ENCODE data around the gene BAHCC1. TPM values are rescaled to one million over a fixed set of nuclear protein-coding genes. Genes with fewer than 3 reads are reported as not detected.

The BAHCC1 gene
- total RNA-seq, 1 donor from 2014 or later, result 22.7 TPM

DNA sequence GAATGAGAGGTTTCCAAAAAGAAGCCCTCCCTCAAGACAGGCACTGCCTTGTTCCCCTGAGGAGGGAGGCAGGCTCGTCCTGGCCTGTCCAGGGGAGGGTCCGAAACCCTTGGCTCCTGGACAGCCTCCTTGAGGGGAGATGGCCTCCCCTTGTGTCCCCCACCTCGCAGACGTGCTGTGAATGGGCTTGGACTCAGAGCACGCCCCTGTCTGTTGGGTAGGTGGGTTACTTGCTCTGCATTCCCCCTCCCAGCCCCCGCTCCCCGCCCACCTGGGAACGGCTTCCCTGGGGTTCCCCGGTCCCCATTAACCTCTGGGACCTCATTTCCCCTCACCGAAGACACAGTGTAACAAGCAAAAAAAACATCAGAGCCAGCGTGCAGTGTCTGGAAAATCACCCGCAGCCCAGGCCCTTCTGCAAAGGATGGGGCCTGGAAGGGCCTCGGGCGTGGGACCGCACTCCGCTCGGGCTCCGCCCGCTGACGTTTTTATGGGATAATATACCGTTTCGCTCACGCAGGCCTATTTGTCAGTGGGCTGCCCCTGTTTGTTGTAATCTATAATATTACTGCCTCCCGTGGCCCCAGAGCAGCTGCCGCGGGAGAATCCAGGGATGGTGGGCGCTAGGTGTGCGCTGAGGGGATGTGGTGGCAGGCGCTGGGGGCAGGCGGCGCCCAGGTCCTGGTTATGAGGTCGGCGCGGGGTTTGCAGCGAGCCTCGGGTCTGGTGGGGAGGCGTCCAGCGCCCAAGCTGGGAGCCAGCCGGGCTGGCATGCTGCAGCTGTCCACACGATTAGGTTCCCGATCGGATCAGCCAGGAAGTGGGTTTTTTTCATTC, 11.1 kb downstream of the BAHCC1 start:
- TF ChIP-seq, protein P1, sequence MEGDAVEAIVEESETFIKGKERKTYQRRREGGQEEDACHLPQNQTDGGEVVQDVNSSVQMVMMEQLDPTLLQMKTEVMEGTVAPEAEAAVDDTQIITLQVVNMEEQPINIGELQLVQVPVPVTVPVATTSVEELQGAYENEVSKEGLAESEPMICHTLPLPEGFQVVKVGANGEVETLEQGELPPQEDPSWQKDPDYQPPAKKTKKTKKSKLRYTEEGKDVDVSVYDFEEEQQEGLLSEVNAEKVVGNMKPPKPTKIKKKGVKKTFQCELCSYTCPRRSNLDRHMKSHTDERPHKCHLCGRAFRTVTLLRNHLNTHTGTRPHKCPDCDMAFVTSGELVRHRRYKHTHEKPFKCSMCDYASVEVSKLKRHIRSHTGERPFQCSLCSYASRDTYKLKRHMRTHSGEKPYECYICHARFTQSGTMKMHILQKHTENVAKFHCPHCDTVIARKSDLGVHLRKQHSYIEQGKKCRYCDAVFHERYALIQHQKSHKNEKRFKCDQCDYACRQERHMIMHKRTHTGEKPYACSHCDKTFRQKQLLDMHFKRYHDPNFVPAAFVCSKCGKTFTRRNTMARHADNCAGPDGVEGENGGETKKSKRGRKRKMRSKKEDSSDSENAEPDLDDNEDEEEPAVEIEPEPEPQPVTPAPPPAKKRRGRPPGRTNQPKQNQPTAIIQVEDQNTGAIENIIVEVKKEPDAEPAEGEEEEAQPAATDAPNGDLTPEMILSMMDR (IDR thresholded peaks at IDR 0.05), result no peak
- Mint-ChIP-seq H3K9me3 (ENCODE audit: low read depth) (no peaks in the 10 kb centered on the region), H3K4me3 (ENCODE audit: unreplicated experiment) (no peak overlapping the region), H3K27ac (ENCODE audit: unreplicated experiment) (peak overlapping the region; percentile 97), H3K36me3 (ENCODE audit: low read depth) (peaks cover 2% of the 10 kb centered on the region), H3K27me3 (ENCODE audit: low read depth) (no peaks in the 10 kb centered on the region), H3K4me1 (ENCODE audit: low read depth) (peaks cover 62% of the 10 kb centered on the region)
- no peak for DNase-seq (ENCODE audit: low spot score)

DNA sequence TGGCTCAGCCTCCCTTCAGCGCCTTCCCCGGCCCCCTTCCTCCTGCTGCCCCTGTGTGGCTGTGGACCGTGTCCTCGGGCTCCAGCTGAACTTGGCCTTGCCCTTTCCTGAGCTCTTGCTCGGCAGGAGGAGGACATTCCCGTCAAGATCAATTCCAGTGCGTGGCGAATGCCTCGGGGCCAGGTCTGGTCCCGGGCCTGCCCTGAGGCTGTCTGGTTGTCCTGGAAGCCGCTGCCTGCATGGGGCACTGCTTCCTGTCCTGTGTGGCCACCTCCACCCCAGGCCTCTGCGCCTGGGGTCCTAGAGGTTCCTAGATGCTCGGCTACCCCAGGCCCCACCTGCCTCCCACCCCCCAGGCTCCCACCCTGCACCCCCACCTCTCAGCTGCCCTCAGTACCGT, 12.8 kb downstream of the BAHCC1 start:
- TF ChIP-seq, protein P1 (IDR thresholded peaks at IDR 0.05), result no peak
- Mint-ChIP-seq H3K9me3 (ENCODE audit: low read depth) (no peaks in the 10 kb centered on the region), H3K27ac (ENCODE audit: unreplicated experiment) (no peak overlapping the region), H3K27me3 (ENCODE audit: low read depth) (no peaks in the 10 kb centered on the region), H3K4me3 (ENCODE audit: unreplicated experiment) (no peak overlapping the region), H3K4me1 (ENCODE audit: low read depth) (peaks cover 49% of the 10 kb centered on the region), H3K36me3 (ENCODE audit: low read depth) (peaks cover 2% of the 10 kb centered on the region)
- no peak for DNase-seq (ENCODE audit: low spot score)

GRCh38 chr17:81409190-81409935, 14.1 kb downstream of the BAHCC1 start:
- peaks cover 2% of the 10 kb centered on the region for H3K36me3 Mint-ChIP-seq (ENCODE audit: low read depth)
- DNase-seq (ENCODE audit: low spot score), result no peak
- no peaks in the 10 kb centered on the region for H3K27me3 Mint-ChIP-seq (ENCODE audit: low read depth)
- no peak overlapping the region for H3K27ac Mint-ChIP-seq (ENCODE audit: unreplicated experiment)
- H3K4me3 Mint-ChIP-seq (ENCODE audit: unreplicated experiment), result no peak overlapping the region
- H3K4me1 Mint-ChIP-seq (ENCODE audit: low read depth), result peaks cover 36% of the 10 kb centered on the region
- TF ChIP-seq, protein P1 (IDR thresholded peaks at IDR 0.05), result no peak
- H3K9me3 Mint-ChIP-seq (ENCODE audit: low read depth), result no peaks in the 10 kb centered on the region

GRCh38 chr17:81410852-81411251, 15.6 kb downstream of the BAHCC1 start:
- H3K27ac Mint-ChIP-seq (ENCODE audit: unreplicated experiment), result no peak overlapping the region
- no peak for DNase-seq (ENCODE audit: low spot score)
- H3K36me3 Mint-ChIP-seq (ENCODE audit: low read depth), result peaks cover 2% of the 10 kb centered on the region
- TF ChIP-seq, protein P1 (IDR thresholded peaks at IDR 0.05), result no peak
- H3K9me3 Mint-ChIP-seq (ENCODE audit: low read depth), result no peaks in the 10 kb centered on the region
- H3K27me3 Mint-ChIP-seq (ENCODE audit: low read depth), result no peaks in the 10 kb centered on the region
- no peak overlapping the region for H3K4me3 Mint-ChIP-seq (ENCODE audit: unreplicated experiment)
- peaks cover 21% of the 10 kb centered on the region for H3K4me1 Mint-ChIP-seq (ENCODE audit: low read depth)

DNA sequence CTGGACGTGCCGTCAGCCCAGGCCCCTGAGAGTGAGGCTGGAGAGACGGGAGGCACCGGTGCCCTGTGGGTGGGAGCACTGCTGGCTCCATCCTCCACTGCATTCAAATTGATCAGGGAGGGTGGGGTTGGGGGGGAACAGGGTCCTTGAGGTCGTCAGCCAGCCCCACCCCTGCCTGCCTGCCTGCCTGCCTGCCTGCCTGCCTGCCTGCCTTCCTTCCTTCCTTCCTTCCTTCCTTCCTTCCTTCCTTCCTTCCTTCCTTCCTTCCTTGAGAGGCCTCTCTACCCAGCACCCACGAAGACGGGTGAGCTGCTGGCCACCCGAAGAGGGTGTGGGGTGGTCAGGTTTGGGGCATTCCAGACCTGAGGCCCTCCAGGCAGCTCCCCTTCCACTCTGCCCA, 16.0 kb downstream of the BAHCC1 start:
- no peaks in the 10 kb centered on the region for H3K27me3 Mint-ChIP-seq (ENCODE audit: low read depth)
- DNase-seq (ENCODE audit: low spot score), result no peak
- H3K4me1 Mint-ChIP-seq (ENCODE audit: low read depth), result peaks cover 16% of the 10 kb centered on the region
- H3K36me3 Mint-ChIP-seq (ENCODE audit: low read depth), result peaks cover 2% of the 10 kb centered on the region
- H3K9me3 Mint-ChIP-seq (ENCODE audit: low read depth), result no peaks in the 10 kb centered on the region
- H3K4me3 Mint-ChIP-seq (ENCODE audit: unreplicated experiment), result no peak overlapping the region
- no peak overlapping the region for H3K27ac Mint-ChIP-seq (ENCODE audit: unreplicated experiment)
- TF ChIP-seq, protein P1 (IDR thresholded peaks at IDR 0.05), result no peak

Measured in chondrocyte (in vitro differentiated cells).